Measurements from ENCODE around the gene SAFB.
A peak's percentile ranks its signal among the peaks of the same experiment; 100 is the strongest.

SAFB gene

GRCh38 chr19:5628919-5629481, 6.1 kb downstream of the SAFB start:
- no peak for DNase-seq

- no peak for DNase-seq
Measured at GRCh38 chr19:5631567-5632240, 8.8 kb downstream of the SAFB start.

GRCh38 chr19:5632241-5632612, 9.3 kb downstream of the SAFB start:
- no peak for DNase-seq

GRCh38 chr19:5632657-5633056, 9.8 kb downstream of the SAFB start:
- DNase-seq, result peak; percentile 45

- no peak for DNase-seq
Measured at GRCh38 chr19:5635427-5635826, 12.5 kb downstream of the SAFB start.

- no peak for DNase-seq
Measured at GRCh38 chr19:5637971-5638370, 15.1 kb downstream of the SAFB start.

- DNase-seq, result no peak
Measured at GRCh38 chr19:5641171-5641570, 18.3 kb downstream of the SAFB start.

GRCh38 chr19:5642204-5642603, 19.3 kb downstream of the SAFB start:
- DNase-seq, result peak; percentile 3

- no peak for DNase-seq
Measured at GRCh38 chr19:5643060-5643459, 20.2 kb downstream of the SAFB start.

- no peak for DNase-seq
Measured at GRCh38 chr19:5644037-5644436, 21.2 kb downstream of the SAFB start.

- DNase-seq, result peak; percentile 8
Measured at GRCh38 chr19:5645409-5645808, 22.5 kb downstream of the SAFB start.

GRCh38 chr19:5646703-5647102, 23.8 kb downstream of the SAFB start:
- peak; percentile 3 for DNase-seq

GRCh38 chr19:5648464-5648863, 25.6 kb downstream of the SAFB start:
- DNase-seq, result no peak

GRCh38 chr19:5651361-5651760, 28.5 kb downstream of the SAFB start:
- DNase-seq, result peak; percentile 60

GRCh38 chr19:5652261-5652660, 29.4 kb downstream of the SAFB start:
- peak; percentile 47 for DNase-seq

- DNase-seq, result peak; percentile 34
Measured at GRCh38 chr19:5654931-5655330, 32.0 kb downstream of the SAFB start.

- DNase-seq, result peak; percentile 50
Measured at GRCh38 chr19:5655412-5655811, 32.5 kb downstream of the SAFB start.

GRCh38 chr19:5661483-5661882, 38.6 kb downstream of the SAFB start:
- no peak for DNase-seq

- no peak for DNase-seq
Measured at GRCh38 chr19:5663904-5664303, 41.0 kb downstream of the SAFB start.

GRCh38 chr19:5664515-5664914, 41.6 kb downstream of the SAFB start:
- DNase-seq, result no peak

- DNase-seq, result no peak
Measured at GRCh38 chr19:5665781-5666513, 43.1 kb downstream of the SAFB start.

GRCh38 chr19:5666921-5667610, 44.2 kb downstream of the SAFB start:
- no peak for DNase-seq

GRCh38 chr19:5667751-5668271, 44.9 kb downstream of the SAFB start:
- no peak for DNase-seq

- no peak for DNase-seq
Measured at GRCh38 chr19:5669212-5669611, 46.3 kb downstream of the SAFB start.

Data from activated effector memory CD4-positive, alpha-beta T cell treated with anti-CD3 and anti-CD28 coated beads, Interleukin-2, amount 50 U/mL, for 16 hours (primary cell).